ENCODE results near the gene THSD4. TPM values are rescaled to one million over a fixed set of nuclear protein-coding genes. Genes with fewer than 3 reads are reported as not detected.
"Not testable (repeated sequence)": the region's sequence is repeated elsewhere in the genome, so short reads cannot be mapped to it uniquely, and the experiment has no call there.

Gene THSD4
- total RNA-seq, 1 experiment from 2014 or later, result 19.5 TPM

DNA sequence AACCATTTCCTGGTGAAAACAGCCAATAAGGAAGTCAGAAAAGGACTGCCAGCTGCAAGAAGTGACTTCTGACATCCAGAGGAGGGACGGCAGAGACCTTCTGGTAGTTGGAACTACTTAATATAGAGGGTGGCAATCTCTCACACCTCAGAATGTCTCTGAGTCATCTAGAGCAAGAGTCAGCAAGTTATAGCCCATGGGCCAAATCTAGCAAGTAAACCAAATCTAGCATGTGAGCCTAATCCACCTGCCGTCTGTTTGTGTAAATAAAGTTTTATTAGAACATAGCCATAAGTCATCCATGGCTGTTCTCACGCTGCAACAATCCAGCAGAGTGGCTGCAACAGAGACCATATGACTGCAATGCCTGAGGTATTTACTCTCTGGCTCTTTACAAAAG is 534.6 kb downstream of the THSD4 start:
- peak; percentile 74 for DNase-seq (ENCODE audit: low spot score)

DNA sequence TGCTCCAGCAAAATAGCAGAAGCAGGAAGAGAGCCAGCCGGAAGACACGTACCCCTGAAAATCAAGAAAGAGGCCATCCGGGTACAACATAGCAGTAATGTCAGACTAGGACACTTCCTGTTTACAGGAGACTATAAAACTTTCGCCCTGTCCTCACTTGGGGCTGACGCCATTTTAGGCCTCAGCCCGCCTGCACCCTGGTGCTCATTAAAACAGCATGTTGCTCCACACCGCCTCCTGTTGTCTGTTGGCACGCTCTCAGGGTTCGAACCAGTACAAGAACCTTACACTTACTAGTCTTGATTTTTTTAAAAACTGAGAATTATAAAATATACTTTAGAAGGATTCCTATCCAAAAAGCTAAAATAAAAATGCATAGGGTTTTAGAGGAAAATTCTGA is 535.3 kb downstream of the THSD4 start:
- no peak for DNase-seq (ENCODE audit: low spot score)

DNA sequence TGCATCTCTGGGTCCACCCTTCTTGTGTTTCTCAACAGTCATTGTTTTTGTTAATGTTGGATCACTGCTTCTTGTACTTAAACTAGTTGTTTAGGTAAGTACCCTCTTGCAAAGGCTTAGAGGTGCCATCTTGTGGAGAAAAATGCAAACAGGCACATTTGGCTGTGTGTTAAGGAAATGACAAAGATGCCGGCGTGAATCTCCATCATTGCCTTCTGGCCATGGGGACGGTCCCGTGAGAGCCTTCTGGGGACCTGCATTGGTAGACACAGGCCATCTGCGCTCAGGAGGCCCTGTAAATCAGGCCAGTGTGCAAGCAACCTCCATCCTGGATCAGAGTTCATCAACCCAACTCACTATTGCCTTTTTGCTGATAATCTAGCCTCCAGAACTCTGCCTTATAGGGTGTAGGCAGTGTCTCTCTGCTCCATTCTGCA is 536.5 kb downstream of the THSD4 start:
- peak; percentile 73 for DNase-seq (ENCODE audit: low spot score)

DNA sequence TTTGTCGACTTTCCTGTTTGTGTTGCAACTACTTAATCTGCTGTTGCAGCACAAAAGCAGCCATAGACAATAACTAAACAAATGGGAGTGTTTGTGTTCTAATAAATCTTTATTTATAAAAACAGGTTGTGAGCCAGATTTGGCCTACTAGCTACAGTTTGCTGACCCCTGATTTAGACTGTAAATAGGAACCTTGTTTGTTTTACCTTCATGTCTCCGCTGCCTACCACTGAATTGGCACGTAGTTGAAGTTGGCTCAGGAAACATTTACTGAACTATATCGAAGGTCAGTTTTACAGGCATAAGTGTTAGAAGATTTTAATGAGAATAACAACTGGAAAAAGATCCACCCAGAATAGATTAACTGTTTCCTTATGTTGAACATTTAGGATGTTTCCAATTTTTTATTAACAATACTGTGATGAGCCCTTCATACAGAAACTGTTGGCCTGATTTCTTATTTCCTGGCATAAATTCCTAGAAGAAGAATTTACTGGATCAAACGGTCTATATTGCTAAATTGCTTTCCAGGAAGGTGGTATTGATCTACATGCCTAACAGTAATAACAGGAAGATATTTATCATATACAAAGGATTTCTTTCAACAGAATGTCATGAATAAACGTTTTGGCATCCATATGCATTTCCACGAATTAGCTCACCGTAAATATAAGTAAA is 538.9 kb downstream of the THSD4 start:
- no peak for DNase-seq (ENCODE audit: low spot score)

DNA sequence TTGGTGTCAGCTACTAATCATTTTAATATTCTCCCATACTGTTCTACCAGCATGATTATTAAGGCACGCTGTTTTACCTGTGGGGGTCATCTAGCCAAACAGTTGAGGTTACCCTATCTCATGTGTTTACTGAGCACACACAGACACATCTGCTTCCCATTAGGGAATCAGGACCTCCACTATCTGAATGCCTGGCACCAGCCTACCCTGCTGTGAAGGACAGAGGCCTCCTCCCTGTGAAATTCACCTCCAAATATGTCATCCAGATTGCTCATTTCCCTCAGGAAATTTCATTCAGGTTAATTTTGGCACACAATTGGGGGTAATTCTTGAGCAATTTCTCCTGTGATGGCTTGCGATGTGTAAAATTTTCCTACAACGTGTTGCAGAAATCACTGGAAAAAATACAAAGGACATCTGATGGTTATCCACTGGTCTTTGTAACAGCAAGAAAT is 539.5 kb downstream of the THSD4 start:
- DNase-seq (ENCODE audit: low spot score), result no peak

DNA sequence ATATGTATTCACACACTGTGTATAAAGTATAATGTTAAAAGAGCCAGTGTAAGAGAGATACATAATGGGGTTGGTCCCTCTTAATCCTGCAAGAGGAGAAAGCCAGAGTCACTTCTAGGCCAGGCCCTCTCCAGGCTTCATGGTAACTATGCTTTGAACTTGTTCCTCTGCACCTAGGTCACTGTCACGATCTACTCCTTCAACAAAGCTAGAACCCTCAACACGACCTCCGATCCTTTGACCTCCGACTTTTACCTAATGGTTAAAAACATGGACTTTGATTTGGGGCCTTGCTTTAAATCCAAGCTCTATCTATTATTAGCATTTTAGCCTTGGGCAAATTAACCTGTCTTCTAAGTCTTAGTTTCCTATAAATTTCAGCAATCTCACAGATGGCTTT is 541.2 kb downstream of the THSD4 start:
- no peak for DNase-seq (ENCODE audit: low spot score)

DNA sequence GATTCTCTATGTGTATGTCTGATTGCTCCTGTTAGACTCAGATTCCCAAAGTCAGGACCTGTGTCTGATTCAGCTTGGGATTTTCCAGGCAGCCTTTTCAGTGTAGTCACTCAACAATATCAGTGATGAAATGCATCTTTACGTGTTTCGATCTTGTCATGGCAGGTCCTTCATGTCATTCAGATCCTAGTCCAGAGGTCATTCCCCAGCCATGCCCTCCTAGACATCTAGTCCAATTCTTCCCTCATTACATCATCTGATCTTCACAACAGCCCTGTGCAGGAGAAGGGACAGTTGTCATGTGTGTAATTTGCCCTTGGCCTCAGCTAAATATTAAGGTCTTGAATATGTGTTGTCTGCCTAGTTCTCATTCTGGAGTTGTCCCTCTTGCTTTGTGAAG is 541.9 kb downstream of the THSD4 start:
- no peak for DNase-seq (ENCODE audit: low spot score)

DNA sequence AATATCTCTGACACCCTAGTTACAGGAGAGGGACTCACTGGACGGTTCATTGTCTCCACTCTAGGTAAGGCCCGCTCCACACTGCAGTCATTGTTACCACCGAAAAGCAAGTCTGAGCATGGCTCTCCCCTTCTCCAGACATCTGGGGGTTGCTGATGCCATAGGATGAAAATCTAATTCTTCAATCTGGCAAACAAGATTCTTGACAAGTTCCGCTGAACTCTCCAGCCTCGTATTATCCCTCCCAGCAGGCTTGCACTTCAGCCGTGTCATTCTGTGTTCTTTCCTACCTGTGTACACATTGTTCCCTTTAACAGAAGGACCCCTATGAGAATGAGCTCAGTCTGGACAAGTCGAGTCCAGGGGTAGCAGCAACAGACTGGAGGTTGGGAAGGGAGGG is 542.8 kb downstream of the THSD4 start:
- DNase-seq (ENCODE audit: low spot score), result no peak

DNA sequence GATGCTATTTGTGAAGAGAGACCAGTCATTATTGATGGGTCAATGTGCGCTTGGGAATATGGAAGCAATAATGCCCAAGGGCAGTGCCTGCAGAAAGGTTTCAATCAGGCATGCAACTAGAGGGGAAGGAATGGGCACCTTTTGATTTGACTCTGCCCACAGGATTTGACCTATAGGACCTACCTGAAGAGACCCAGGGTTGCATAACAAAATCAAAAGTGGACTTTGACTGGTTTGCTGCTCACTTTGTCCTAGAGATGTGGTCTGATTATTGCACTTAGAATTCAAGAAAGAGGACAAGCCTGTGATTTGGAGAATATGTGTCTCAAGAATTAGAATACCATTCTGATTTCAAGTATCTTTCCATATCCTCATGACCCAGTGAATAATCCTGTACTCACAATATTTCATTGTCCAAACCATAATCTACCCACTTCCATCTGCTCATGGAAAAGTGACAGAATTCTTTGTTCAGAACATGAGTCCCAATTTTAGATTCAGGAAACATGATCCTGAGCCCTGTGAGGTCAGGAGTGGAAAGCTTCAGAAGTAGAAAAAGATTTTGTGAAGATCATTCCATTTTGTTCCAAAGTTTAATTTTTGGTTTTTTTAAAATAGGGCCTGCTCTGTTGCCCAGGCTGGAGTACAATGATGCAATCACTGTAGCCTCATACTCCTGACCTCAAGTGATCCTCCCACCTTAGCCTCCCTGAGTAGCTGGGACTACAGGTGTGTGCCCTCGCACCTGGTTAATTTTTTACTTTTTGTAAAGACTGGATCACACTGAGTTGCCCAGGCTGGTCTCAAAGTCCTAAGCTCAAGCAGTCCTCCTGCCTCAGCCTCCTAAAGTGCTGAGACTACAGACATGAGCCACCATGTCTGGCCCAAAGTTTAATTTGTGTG is 543.8 kb downstream of the THSD4 start:
- no peak for DNase-seq (ENCODE audit: low spot score)

DNA sequence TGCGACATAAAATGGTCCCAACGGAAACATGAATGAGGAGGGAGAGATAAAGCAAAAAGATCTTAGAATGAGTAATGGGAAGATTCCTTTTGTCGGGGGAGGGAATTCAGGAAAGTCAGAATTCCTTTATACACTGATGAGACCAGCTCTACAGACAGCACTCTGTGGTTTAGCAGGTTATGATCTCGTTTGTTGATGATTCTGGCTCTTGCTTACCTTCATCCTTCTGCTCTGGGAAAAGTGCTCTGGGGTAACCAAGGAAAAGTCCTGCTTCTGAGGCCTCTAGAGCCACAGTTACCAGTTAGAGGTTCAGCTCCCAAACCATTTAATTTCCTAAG is 544.4 kb downstream of the THSD4 start:
- DNase-seq (ENCODE audit: low spot score), result no peak

DNA sequence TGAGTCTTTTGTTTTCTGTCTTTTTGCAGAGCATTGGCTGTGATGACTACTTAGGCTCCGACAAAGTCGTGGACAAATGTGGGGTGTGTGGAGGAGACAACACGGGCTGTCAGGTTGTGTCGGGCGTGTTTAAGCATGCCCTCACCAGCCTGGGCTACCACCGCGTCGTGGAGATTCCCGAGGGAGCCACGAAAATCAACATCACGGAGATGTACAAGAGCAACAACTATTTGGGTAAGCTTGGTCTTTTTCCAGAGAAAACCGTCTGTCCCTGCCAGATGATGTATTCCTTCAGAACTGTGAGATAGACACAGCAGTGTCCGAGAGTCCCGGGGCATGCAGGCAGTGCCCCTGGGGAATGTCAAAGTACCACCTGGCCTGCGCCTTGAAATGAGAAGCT is 545.2 kb downstream of the THSD4 start:
- DNase-seq (ENCODE audit: low spot score), result no peak

DNA sequence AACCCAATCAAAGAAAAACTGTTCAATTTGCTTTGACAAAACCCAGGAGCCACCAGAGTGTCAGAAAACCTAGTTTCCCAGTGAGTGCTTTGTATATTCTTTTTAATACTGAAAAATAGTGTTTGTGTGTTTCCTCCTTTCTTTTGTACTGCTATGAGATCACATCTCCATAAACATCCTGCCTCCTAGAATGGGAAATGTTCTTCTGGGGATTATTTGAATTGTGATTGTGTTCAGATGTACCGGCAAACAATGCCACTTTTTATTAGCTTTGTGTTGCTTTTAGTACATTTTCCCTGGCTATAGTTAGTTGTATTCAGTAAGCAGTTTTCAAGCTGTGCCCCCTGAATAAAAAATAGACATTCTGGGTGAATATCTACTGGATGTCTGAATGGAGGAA is 547.0 kb downstream of the THSD4 start:
- no peak for DNase-seq (ENCODE audit: low spot score)

DNA sequence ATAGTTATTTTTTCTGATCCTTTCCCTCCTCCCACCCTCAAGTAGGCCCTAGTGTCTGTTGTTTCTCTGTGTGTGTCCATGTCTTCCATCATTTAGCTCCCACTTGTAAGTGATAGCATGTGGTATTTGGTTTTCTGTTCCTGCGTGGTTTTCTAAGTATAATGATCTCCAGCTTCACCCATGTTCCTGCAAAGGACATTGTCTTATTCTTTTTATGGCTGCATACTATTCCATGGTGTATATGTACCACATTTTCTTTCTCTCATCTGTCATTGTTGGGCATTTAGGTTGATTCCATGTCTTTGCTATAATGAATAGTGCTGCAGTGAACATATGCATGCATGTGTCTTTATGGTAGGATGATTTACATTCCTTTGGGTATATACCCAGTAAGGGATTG is 549.4 kb downstream of the THSD4 start:
- DNase-seq (ENCODE audit: low spot score), result no peak

DNA sequence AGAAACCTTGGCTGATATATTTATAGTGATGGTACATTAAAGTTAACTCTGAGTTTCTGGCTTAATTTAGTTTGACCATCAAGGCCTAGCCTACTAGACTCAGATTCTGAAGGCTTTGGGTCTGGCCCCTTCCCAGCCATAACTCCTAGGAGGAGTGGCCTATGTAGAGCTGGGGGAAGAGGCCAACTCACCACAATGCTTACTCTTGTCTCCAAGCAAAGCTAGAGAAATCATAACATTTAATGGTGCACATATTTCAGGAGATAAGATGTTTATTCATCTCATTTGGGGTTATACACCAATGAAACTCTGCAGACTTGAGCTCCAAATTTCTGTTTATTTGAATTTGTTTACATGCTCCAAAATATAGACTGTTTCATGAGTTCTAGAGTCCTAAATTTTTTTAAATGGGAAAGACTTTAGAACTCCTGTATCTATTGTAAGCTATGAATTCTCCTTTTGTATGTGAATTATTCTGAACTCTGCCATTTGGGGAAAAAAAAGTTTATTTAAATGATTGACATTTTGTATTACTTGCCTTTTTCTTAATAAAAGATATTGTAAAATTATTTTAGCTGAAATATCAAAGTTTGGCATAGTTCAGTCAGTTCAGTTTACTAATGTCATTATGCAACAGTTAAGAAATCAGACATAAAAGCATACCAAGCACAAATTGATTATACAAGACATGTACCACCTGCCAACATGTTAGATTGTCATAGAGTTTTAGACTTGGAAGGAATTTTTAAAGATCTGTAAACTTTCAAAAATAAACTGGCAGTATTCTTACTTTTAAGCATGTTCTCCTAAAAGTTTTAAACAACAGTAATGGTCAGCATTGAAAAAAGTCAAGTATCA is 551.7 kb downstream of the THSD4 start:
- DNase-seq (ENCODE audit: low spot score), result no peak

DNA sequence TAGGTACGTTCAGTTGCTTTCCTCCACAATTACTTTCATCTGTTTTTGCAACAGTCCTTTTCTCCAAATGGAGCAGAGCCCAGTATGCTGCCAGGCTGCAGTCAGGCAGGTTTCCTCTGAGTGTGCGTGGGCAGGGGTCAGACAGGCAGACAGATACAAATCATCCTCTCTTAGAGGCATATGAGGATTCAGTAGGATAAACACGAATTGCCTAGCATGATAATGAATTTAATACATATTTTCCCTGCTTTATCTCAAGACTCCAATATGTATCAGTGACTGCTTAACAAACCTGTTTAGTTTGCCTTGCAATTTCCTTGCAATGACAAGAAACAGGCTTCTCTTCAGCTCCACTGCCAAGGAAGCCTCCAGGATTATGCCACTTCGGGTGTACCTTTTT is 554.4 kb downstream of the THSD4 start:
- DNase-seq (ENCODE audit: low spot score), result no peak

DNA sequence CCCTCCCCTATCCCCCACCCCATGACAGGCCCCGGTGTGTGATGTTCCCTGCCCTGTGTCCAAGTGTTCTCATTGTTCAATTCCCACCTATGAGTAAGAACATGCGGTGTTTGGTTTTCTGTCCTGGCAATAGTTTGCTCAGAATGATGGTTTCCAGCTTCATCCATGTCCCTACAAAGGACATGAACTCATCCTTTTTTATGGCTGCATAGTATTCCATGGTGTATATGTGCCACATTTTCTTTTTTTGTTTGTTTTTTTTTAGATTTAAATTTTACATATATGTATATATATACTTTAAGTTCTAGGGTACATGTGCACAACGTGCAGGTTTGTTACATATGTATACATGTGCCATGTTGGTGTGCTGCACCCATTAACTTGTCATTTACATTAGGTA is 555.0 kb downstream of the THSD4 start:
- not testable (repeated sequence) for DNase-seq (ENCODE audit: low spot score)

DNA sequence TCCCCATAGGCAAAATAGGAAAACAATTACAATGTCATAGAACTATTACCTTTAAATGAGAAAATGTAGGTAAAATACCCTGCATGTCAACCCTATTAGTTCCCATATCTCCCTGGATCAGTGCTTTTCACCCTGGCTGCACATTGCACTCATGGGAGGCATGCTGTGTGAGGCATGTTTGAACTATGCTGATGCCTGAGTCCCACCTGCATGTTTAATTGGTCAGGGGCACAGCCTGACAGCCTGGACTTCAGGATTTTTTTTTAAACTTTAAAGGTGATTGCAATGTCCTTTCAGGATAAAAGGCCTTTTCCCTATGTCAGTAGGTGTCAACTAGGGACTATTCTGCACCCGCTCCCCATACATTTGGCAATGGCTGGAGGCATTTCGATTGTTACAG is 559.1 kb downstream of the THSD4 start:
- DNase-seq (ENCODE audit: low spot score), result no peak

DNA sequence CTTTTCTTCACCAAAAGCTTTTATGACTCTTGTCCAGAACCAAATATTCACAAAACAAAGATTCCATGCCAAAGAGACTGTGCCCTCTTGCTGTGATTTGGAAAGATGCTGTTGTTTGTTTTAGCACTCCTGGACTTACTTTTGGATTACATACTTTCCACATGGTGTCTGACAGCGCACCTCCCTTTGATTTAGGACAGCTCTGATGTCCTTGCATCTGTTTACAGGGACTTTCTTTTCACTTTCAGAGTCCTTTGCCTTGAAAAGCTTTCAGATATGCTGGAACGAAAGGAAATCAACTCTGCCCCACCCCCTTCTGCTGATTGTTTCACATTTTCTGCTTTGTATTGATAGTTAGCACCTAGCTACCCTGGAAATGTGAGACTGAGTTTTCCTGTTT is 562.1 kb downstream of the THSD4 start:
- DNase-seq (ENCODE audit: low spot score), result no peak

DNA sequence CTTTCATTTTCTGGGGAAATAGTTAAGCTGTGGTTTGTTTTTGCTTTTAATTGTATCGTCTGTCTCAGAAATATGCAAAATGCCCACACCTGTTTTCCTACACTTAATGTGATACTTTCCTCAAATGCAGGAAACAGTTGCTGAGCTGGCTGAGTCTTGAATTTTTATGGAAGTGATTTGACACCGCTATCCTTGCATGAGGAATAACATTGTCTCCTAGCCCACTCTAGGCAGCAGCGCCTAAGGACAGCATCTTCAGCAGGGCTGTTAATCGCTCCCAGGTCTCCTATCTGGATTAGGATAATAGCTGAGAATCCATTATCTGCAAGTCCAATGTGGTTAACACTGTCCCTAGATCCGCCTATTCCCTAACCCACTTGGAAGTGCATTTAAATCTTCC is 562.5 kb downstream of the THSD4 start:
- DNase-seq (ENCODE audit: low spot score), result no peak

DNA sequence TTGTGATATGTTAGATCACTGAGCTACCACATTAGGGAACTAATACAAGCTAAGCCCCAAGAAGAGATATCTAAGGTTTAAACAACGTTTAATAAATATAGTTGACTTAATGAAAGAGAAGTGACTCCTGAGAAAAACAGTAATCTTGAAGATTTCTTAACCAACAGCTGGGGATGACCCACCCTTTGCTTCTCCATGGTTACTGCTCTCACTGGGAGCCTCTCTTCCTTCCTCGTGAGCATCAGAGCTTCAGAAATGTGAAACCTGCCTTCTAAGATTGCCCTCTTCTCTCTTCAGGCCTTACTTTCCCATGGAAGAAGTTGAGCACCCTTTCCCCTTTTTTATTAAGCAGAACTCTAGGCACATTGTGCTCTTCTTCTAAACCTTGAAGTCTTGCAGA is 562.9 kb downstream of the THSD4 start:
- DNase-seq (ENCODE audit: low spot score), result no peak

DNA sequence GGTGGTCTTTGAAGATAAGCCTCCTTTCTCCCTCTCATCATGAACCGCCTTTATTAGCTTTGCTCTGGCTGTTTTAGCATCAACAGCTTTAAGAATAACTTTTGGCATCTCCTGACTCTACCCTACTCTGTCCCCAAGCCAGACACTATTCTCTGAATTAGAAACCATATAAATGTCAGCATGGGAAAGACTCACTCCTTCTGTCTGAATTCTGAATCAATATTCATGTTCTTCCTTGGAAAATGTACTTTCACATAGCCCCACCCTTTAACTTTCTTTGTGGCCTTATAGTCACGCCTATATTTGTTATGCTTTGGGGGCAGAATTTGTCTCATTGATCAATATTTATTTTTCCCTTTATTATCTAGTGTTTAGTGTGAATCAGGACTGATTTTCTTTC is 563.3 kb downstream of the THSD4 start:
- no peak for DNase-seq (ENCODE audit: low spot score)

DNA sequence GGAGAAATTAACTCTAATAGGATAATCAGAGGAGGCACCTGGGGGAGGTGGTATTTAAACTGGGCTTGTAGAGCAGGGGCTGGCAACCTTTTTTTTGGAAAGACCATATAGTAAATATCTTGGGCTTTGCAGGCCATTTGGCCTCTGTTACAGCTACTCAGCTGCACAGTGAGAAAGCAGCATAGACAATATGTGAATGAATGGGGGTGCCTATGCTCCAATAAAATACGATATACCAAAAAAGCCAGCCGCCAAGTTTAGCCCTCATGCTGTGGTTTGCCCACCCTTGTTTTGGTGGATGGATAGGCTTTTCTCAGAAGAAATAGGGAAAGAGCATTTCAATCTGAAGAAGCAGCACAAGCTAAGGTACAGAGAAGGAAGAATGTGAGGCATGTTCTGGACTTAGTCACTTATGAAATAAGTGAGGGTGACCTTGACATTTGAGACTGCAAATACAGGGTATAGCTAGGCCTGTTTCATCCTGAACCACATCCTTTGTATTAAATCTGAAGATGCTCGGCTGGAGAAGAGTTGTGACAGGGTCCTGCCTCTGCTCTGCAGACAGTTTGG is 564.0 kb downstream of the THSD4 start:
- no peak for DNase-seq (ENCODE audit: low spot score)
